ENCODE results near the gene FHOD3.

The FHOD3 gene

DNA sequence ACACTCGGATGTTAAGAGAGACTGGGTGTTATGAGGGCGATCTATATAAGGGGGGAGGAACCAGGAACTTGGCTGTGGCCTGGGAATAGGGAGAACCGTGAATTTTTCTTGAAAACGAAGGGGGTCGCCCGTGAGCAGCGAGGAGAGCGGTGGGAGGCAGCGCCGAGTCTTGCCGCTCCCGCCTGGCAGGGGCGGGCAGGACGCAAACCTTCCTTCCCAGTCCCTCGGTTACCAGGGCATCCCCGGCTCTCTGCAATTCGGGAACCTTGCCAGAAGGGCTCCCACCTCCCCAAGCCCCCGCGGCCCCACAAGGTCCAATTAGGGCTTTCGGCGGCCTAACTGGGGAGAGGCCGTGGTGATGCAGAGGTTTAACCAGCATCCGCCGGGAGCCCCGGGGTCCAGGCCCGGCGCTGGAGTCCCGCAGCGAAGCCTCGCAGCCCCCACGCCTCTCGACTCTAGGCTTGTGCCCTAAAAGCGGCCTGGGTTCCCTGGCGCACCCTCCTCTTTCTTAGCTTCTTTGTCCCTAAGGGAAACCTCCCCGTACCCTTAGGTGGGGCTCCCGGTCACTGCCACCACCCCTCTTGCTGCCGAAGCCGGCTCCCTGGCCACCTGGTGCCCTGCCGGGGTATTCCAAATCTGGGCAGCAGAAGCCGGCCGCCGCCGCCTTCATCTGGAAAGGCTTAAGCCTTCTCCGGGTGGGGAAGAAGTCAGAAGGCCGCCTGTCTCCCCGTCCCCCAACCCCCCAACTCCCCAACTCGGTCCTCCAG, 680 bp upstream of the FHOD3 start:
- DNase-seq, result peak; percentile 90

DNA sequence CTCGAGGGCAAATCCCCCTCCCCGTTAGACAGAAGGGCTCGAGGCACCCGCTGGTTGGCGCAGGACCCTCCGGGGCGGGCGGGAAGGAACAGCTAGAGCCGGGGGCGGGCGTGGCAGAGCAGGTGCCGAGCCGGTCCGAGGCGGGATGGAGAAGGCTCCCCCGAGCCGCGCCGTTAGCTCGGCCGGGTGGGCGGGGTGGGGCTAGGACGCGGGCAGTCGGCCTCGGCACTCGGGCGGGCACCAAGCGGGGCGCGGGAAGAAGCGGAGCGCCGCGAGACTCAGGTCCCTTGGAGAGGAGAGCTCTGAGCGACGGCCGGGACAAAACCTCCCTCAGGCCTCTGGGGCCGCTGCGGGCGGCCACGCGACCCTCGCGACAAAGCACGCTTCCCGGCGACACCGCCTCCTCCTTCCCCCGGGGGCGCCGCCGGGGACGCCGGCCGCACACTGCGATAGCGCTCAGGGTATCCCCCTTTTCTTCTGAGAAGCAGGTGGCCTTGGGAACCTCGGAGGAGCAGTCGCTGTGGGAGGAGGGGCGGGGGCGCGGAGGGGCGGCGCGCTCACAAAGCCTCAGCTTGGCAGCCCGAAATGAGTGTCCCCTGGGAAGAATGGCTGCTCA, 721 bp downstream of the FHOD3 start:
- peak; percentile 45 for DNase-seq

DNA sequence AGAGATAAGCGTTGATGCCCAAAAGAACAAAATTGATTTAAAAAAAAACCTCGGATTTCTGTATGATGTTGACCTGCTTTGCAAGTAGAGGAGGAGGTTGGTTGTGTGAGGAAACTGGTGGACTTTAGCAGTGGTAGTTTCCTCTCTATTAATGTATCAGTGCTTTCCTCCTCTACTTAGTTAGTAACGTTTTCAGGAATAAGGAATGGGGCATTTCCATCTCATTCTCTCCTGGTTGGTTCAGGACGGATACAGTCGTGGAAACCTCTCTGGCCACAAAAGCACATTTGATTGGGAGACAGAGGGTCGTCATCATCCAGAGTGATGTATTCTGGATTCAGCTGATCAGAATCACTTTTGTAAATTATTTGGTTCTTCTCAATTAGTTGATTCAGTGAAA, 1.5 kb downstream of the FHOD3 start:
- no peak for DNase-seq

DNA sequence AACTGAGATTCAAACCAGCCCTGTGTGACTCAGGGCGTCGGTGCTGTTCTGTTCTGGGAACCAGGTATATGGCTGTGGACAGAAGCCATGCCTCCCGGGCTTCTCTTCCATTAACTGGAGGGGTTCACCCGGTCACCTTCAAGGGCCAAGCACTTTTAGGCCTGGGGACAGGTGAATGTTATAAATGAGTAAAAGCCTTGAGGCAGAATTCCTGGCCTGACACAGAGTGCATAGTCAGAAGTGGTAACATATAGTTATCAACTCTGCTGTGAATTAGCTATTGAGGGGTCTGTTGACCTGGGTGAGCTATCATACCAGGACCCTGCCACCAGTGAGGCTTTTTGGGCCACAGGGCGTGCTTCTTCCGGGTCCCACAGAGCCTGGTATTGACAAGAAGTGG, 2.7 kb downstream of the FHOD3 start:
- DNase-seq, result no peak

DNA sequence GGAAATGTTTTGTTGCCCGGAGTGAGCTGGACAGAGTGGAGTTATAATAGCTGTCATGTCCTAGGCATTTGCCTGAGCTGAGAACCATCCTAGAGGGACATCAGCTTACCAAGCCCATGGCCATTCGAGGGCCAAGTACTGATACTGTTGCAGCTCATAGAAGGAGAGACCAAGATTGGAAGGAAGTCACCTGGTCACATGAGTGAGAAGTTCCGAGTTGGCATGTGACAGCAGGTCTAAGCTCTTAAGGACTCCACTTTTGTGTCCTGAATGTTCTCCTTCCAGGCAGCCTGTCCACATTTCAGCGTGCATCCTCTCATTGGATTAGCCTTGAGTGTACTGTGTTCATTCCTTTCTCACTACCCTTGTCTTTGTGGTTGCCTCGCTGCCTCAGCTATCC, 4.4 kb downstream of the FHOD3 start:
- no peak for DNase-seq

DNA sequence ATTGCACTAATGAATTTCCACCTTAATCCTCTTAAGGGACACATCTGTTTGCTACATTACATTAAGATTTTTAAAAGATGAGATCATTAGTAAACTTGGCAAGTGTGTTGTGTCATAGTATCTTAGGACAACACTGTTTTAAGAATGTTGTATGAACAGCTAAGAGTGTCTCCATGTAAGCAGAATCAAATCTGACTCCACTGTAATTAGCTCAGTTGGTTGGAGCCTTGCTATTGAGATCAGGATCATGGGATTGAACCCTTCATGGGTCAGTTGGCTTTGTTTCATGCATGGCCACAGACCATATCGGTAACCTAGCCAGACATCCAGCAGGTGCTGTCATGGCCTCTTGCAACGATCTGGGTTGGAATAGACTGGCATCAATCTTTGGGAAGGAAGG, 5.2 kb downstream of the FHOD3 start:
- no peak for DNase-seq

DNA sequence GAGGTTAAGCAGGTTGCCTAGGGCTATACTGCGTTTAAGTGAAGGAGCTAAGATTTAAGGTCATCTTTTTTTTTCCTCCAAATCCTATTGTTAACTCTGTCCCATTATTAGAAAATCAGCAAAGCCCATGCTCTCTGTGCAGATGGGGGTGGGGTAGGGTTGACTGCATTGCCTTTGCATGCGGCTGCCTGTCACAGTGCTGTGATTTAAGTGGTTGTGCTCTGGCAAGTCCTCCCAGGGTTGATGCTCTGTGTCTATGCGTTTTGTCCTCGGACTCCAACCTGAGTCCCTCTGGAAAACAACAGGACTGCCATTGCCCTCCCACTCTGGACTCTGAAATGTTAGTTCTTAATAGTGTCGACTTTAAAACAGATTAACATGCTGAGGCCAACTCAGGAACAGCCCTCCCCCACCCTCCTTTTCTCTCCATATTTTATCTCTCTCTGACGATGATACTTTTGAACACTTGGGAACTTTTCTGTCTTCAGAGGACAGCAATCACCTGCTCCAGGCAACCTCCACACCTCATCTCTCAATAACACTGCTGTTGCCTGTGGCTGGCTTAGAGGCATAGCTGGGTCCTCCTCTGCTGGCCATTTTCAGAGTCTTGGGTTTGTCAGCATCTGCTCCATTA, 5.8 kb downstream of the FHOD3 start:
- no peak for DNase-seq

DNA sequence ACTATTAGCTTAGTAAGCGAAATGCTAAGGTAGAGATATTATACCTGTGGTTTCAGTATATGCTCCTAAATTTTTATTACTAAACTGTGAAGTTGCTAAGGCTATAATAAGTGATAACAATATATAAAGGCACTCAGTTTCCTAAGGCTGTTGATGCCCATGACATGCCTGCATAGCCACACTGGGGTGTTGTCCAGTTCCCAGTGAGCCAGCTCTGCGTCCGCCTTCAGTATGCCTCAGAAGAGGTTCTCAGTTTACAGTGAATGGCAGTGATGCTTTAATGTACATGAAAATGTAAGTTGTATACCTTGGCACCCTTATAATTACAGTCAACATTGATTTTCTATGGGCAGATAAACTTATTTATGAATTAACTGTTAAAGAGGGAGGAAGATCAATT, 7.2 kb downstream of the FHOD3 start:
- no peak for DNase-seq

DNA sequence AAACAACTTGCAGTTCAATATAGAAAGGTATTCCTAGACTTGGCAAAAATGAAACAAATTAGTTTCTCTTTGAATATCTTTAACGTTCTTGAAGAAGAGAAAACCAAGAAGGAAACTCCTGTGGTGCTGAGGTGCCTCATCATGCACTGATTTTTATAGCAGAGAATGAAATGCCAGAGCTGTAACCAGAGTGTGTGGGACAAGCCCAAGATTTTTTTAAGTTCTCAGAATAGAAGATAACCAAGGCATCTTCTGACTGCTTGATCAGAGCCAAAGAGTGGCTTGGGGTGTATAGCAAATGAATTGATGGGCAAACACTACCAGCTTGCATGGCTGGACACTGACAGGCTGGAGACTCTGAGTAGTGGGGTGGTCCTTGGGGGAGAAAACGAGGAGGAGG, 7.9 kb downstream of the FHOD3 start:
- no peak for DNase-seq

DNA sequence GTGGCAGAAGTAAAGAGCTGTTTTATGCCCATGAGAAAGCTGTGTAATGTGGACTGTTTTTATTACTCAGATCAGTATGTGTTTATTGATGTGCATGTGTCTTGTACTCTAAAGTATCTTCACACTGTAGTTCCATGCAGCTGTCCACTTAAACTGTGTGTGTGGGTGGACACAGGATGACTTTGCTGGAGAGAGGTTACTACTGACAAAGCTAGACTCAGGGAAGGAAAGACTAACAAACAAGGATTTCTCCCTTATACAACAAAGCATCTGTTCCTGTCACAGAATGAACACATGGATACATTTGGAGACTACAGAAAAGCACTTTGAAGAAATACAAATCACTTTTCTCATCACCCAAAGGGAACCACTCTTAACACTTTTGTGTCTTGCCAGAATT, 10.0 kb downstream of the FHOD3 start:
- DNase-seq, result no peak

DNA sequence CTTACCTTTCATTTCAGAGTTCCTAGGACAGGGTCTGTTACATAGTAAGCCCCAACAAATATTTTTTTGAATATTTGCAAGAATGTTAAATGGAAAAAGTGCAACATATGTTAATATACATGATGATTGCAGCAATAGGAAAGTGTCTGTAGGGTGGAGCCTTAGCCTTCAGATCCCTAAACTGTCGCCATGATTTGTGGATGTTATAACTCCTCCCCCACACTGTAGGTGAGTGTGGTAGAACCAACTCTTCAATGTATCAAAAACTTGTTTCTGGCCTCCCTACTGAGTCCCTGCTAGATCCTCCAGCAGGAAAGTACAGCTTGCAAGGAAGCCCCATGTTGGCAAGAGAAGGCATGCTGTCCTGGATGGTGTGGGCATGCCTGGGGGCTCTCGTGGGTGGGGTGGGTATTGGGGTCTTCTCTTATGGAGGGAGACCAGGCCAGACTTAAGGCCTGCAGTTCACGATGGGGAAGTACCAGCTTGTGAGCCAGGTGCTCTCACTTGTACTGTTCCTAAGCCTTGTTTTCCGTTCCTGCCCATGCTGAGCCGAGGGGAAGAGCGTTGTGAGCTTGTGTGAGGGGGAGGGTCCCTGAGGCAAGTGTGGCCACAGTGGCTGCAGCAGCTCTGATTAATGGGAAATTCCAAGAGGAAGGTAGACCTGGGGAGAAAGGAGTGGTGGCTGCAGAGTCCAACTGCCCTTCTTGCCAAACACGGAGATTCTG, 11.4 kb downstream of the FHOD3 start:
- no peak for DNase-seq

DNA sequence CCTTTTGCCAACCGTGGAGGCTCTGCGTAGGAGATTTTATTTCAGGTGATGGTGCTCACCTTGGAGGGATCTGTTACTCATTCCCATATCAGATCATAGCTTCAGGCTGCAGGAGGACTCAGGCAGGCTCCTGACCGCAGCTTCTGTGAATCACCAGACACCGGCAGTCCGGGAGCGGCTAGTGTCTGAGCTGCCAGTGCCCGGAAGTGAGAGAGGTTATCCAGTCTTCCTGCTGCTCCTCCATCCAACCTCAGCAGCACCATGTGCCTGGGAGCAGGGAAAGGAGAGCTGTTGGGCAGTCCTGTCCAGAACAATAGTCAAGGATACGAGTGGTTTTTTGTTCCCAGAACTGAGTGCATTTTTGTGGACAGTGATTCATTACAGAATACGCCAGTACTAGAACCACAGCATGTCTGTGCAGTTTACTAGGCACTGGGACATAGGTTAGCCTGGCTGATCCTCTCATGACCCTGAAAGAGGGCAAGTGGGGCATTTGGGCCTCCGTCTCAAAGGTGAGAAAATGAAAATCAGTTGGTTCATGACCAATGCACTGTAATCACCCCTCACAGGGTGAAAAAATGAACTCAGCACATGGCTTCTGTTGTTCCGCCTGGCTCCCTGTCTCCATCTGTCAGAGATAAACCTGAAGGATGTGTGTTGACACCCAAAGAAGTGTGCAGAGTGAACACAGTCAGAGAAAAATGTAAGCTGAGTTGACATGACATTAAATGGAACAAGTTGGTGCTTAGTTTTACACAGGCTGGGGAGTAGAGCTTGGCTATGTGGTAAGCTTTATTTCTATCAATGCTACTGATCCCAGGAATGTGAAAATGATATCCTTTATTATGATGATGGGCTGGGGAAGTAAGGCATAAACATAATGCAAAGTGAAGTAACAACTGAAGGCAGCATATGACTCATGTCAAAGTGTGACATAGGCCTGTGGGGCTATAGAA, 12.2 kb downstream of the FHOD3 start:
- no peak for DNase-seq

DNA sequence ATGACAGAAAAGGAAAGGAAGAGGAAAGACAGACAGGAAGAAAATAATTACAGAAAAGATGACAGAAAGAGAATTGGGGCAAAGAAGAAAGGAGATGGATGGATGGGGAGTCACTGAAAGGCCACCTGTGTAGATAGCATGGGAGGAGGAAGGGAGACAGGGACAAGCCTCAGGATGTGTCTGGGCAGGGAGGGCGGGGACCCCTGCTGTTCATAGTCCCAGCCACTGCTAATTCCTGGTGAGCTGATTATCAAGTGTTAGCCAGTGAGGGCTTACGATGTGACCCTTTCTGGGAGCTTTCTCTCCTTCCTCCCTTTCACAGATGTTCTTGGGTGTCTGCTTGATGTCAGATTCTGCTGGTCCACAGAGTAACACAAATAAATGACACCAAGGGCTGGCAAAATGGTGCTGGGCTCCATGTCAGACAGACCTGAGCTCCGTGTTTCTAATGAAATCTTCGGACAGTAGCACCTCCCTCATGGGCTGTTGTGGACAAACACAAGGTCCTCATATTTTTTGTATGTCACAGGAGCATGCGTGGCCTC, 13.6 kb downstream of the FHOD3 start:
- no peak for DNase-seq

DNA sequence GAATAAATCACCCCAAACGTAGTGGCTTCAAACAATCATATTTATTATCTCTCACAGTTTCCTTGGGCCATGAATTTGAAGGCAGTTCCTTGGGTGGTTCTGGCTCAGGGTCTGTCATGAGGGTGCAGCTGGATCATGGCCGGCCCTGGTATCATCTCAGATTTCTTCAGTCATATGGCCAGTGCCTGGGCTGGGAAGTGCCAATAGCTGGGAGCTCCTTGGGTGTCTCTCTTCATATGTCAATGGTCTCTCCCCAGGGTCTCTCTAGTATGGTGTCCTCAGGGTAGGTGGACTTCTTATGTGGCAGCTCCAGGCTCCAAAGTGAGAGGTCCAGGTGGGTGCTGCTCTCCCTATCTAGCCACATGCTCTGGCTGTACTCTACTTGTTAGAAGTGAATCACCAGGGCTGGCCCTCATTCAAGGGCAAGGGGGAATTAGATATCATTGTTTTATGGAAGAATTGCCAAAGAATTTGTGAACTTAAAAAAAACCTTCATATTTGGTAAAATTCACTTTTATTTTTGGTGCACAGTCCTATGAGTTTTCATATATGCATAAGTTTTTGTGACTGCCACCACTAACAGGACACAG, 15.4 kb downstream of the FHOD3 start:
- no peak for DNase-seq

DNA sequence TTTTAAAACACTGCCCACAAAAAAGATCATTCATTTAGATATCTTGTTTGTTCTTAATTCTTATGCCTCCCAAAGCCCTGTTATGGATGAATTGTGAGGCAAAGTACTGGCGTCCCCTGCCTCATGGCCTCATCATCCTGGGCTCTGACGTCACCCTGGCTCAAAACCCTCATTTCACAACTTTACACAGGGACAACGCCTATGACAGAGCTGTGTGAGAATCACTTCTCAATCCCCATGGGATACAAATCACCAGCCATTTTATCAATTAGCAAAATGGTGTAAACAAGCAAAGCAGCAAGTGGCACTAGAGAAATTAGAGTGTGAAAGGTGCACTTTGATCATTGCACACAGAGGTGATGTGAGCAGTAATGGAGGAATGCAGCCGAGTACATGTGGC, 16.6 kb downstream of the FHOD3 start:
- no peak for DNase-seq

DNA sequence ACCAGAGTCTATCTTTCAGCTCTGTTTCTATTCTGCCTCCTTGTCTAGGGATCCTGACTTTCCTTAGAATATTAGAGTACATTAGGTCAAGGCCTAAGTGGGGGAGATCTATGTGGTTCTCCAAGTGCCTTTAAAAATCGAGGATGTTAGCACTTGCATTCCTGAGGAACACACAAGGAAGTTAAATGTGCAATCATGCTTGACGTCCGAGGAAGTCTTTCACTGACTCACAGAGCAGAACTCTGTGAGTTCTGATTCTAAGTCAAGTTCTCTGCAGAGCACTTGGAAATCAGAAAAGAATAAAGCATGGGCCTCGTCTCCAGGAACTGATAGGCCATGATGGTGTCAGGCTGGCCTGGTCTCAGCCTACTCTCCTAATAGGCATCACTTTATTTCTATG, 17.2 kb downstream of the FHOD3 start:
- DNase-seq, result no peak

DNA sequence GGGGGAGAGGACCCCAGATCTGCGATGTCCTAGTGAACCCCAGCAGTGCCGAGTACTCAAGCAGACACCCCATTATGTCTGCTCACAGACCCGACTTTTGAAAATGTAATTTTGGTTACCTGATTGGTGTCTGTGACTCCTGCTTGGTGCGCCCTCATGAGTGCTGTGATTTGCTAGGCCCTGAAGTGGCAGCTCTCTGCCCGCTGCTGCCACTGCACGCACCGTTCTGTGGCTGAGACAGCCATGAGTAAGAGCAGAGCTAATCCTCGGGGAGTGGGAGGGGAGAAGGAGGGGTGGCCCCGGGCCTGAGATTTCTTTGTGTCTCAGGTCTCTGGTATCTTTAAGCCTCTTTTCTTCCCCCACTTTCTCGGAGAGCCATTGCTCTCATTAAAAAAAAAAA, 18.2 kb downstream of the FHOD3 start:
- no peak for DNase-seq

DNA sequence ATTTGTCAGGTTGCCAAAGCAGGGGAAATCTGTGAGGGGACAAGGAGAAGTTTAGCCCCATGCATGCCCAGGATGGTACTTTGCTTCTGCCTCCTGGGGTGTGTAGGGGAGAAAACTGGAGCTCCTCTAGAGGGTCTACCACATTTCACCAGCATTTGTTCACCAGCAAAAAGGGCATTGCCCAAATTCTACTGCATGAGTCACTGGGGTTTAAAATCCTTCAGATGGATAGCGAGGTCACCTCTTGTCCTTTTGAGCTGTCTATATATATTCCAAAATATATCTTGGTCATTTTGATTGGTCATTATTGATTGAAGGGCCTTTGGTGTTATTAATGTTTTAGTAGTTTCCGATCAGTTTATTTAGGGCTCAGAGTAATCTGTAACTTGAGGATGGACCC, 18.7 kb downstream of the FHOD3 start:
- DNase-seq, result no peak

DNA sequence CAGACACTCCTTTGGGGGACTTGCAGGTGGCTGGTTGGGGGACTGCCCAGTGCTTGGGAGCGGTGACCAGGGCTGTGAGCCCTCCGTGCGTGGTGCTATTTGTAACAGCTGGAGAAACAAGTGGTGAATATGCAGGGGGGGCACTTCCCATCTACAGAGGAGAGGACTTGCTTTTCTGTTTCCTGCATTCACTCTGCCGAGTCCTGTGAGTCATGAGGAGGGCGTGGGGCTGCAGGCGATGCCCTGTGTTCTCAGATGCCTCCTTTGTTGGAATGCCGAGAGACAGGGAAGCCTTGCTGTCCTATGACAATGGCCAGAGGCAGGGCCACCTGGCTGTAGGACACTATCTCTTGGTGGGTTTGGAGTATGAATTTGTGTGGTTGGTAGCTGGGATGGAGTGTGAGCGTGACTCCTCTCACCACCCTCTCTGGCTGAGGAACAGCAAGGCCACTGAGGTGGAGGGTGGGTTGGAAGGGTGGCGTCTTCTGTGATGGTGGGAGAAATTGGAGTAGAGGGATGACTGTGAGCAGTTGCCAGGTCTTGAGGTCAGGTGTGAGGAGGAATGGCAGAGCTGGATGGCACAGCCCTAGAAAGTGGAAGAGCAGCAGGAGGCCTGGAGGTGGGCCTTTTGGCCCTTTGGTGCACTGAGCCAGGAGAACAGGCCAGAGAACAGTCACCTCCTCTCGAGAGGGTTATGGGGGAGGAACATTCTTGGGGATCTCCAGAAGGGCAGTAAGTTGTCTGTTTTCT, 24.3 kb downstream of the FHOD3 start:
- DNase-seq, result no peak

DNA sequence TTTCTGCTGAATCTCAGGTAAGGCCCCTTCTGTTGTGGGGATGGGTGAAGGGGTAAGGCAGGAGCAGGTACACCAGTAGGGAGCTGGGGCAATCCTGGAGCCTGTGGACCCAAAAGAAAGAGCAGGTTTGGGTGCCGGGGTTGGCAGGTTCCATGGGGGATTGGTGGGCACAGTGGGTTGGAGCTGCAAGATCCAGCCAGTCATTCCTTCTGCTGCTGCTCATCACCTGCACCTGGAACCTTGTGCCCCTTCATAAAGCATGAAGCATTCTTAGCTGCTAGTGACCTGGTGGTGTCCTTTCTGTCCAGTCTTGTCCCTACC, 24.9 kb downstream of the FHOD3 start:
- DNase-seq, result no peak

DNA sequence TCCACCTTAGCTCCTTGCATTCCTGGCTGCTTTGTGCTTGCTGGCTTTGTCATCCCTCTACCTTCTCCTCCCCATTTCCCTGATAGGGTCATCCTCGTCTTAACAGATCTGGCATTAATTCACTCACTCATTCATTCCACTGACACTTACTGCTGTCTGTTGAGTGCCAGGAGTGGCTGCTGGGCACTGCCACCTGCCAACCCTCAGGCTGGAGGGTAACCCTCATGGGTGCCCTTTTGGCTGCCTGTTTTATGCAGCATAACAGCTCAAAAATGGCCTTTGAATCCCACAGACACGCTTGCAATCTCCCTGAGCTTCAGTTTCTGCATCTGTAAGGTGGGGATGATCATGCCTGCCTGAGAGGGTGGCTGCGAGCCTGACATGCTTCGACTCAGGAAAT, 25.2 kb downstream of the FHOD3 start:
- no peak for DNase-seq
